ENCODE measurements around the gene GIN1.
"Not testable (repeated sequence)": the region's sequence is repeated elsewhere in the genome, so short reads cannot be mapped to it uniquely, and the experiment has no call there.

GIN1 gene

DNA sequence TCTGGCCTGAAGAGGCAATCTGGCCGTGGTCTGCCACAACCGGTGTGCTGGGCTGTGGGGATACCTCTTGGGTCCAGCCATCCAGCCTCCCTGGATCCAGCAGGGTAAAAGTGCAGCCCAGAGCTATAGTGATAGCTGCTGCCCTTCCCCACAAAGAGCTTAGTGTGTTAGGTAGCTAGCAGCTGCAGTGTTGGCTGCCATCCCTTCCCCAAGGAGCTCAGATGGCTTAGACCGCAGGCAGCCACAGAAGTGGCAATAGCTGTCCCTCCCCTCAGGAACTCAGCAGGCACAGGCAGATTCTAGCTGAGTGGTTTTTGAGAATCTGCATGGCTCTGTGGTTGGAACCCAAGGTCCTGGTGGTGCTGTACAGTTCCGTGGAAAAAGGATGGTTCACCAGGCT, 40.1 kb downstream of the GIN1 start:
- Histone ChIP-seq H3K36me3 (ENCODE audit: control insufficient read depth, insufficient read depth, low read length) (peaks cover 3% of the 10 kb centered on the region), H3K4me1 (ENCODE audit: control insufficient read depth, insufficient read depth, low read length, poor library complexity, severe bottlenecking) (no peaks in the 10 kb centered on the region), H3K9me3 (ENCODE audit: control insufficient read depth, low read length) (peaks cover 18% of the 10 kb centered on the region), H3K27ac (ENCODE audit: low read depth, low read length, severe bottlenecking) (no peak overlapping the region), H3K4me3 (ENCODE audit: extremely low read depth, insufficient read depth, low read length, poor library complexity, severe bottlenecking) (no peak overlapping the region)
- WGBS, 2 experiments (ENCODE audit: insufficient coverage in 2 of 2), result 84 to 90% methylated on average over 4 of the region's 4 CpGs

DNA sequence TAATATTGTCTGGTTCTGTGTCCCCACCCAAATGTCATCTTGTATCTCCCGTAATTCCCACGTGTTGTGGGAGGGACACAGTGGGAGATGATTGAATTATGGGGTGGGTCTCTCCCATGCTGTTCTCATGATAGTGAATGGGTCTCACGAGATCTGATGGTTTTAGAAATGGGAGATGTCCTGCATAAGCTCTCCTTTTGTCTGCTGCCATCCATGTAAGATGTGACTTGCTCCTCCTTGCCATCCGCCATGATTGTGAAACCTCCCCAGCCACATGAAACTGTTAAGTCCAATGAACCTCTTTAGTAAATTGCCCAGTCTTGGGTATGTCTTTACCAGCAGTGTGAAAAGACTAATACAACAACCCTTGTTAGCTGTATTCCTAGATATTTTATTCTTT, 44.5 kb downstream of the GIN1 start:
- Histone ChIP-seq H3K36me3 (ENCODE audit: control insufficient read depth, insufficient read depth, low read length) (no peaks in the 10 kb centered on the region), H3K27ac (ENCODE audit: low read depth, low read length, severe bottlenecking) (no peak overlapping the region), H3K4me3 (ENCODE audit: extremely low read depth, insufficient read depth, low read length, poor library complexity, severe bottlenecking) (no peak overlapping the region), H3K9me3 (ENCODE audit: control insufficient read depth, low read length) (peaks cover 14% of the 10 kb centered on the region), H3K4me1 (ENCODE audit: control insufficient read depth, insufficient read depth, low read length, poor library complexity, severe bottlenecking) (no peaks in the 10 kb centered on the region)
- 89 to 100% methylated on average over 2 to 3 of the region's 4 CpGs for WGBS, 2 experiments (ENCODE audit: insufficient coverage in 2 of 2)

DNA sequence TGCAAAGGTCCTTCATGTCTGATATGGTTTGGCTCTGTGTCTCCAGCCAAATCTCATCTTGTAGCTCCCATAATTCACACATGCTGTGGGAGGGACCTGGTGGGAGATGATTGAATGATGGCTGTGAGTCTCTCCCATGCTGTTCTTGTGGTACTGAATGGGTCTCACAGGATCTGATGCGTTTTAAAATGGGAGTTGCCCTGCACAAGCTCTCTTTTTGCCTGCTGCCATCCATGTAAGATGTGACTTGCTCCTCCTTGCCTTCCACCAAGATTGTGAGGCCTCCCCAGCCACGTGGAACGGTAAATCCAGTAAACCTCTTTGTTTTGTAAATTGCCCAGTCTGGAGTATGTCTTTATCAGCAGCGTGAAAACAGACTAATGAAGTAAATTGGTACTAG, 46.4 kb downstream of the GIN1 start:
- H3K36me3 ChIP-seq (ENCODE audit: control insufficient read depth, insufficient read depth, low read length); H3K9me3 ChIP-seq (ENCODE audit: control insufficient read depth, low read length); H3K4me1 ChIP-seq (ENCODE audit: control insufficient read depth, insufficient read depth, low read length, poor library complexity, severe bottlenecking); H3K4me3 ChIP-seq (ENCODE audit: extremely low read depth, insufficient read depth, low read length, poor library complexity, severe bottlenecking); H3K27ac ChIP-seq (ENCODE audit: low read depth, low read length, severe bottlenecking): not testable (repeated sequence)
- WGBS, 2 experiments (ENCODE audit: insufficient coverage in 2 of 2), result 75 to 83% methylated on average over 4 of the region's 4 CpGs

DNA sequence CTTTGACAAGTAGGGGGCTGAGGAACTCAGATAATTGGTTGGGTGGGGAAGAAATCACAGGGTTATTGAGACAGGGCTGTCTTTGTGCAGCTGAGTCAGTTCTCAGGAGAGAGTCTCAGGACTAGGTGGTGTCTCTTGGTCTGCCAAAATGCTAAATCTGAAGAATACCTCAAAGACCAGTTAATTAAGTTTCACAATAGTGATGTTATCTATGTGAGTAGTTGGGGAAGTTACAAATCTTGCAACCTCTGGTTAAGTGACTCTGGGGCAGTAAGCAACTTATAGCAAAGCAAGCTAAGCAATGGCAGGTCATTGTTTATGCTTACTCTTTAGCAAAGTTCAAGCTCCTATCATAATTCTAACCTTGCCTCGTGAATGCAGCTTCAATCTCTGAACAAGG, 53.6 kb downstream of the GIN1 start:
- WGBS, 2 experiments (ENCODE audit: insufficient coverage in 2 of 2), result 71 to 86% methylated on average over 1 of the region's 1 CpG
- no peaks in the 10 kb centered on the region for H3K4me1 ChIP-seq (ENCODE audit: control insufficient read depth, insufficient read depth, low read length, poor library complexity, severe bottlenecking)
- no peaks in the 10 kb centered on the region for H3K36me3 ChIP-seq (ENCODE audit: control insufficient read depth, insufficient read depth, low read length)
- H3K27ac ChIP-seq (ENCODE audit: low read depth, low read length, severe bottlenecking), result no peak overlapping the region
- H3K4me3 ChIP-seq (ENCODE audit: extremely low read depth, insufficient read depth, low read length, poor library complexity, severe bottlenecking), result no peak overlapping the region
- no peaks in the 10 kb centered on the region for H3K9me3 ChIP-seq (ENCODE audit: control insufficient read depth, low read length)

DNA sequence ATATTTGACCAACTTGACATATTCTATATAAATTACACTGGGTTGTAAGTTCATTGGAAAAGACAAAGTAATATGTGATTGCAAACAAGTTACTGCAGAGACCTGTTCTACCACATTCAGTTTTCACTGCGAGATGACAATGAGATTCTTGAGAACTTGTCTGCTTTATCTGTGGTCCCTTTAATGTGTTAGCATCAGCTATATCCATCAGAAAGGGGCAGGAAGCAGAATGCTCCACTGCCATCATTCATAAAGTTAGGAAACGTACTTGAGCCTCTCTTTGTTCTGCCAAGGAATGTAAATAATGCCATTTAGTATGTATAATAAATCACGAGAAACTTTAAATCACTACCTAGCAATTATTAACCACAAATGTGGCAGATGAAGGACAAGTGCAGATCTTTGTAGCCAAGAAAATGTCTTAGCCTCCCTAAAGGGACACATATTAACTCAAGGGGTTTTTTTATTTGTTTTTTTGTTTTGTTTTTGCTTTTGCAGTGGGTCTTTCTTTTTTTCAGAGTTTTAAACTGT, 59.4 kb downstream of the GIN1 start:
- H3K4me1 ChIP-seq (ENCODE audit: control insufficient read depth, insufficient read depth, low read length, poor library complexity, severe bottlenecking), result peaks cover 3% of the 10 kb centered on the region
- WGBS, 2 experiments (ENCODE audit: insufficient coverage in 2 of 2), result 100% methylated on average over 1 of the region's 3 CpGs; no CpG with 5 or more reads in 1 of the 2 experiments
- peaks cover 5% of the 10 kb centered on the region for H3K9me3 ChIP-seq (ENCODE audit: control insufficient read depth, low read length)
- no peak overlapping the region for H3K27ac ChIP-seq (ENCODE audit: low read depth, low read length, severe bottlenecking)
- no peak overlapping the region for H3K4me3 ChIP-seq (ENCODE audit: extremely low read depth, insufficient read depth, low read length, poor library complexity, severe bottlenecking)
- H3K36me3 ChIP-seq (ENCODE audit: control insufficient read depth, insufficient read depth, low read length), result no peaks in the 10 kb centered on the region

DNA sequence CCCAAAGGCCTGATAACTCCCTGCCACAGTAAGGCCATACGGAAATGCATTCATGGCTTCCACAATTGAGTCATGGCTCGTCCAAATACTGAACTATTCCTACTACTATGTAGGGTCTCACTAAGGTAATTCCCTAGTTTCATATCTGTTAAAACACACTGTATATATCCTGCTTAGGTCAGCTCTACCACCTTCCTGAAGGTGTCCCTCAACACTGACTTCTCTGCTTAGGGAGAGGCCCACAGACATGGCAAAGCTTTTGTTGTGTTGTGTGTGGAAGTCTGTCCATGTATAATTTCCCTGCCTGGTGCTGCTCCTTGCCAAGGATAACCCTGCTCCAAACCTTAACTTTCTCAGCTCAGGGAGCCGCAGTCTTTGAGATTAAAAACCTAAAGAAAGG, 60.4 kb downstream of the GIN1 start:
- Histone ChIP-seq H3K4me3 (ENCODE audit: extremely low read depth, insufficient read depth, low read length, poor library complexity, severe bottlenecking) (no peak overlapping the region), H3K27ac (ENCODE audit: low read depth, low read length, severe bottlenecking) (no peak overlapping the region), H3K4me1 (ENCODE audit: control insufficient read depth, insufficient read depth, low read length, poor library complexity, severe bottlenecking) (peaks cover 3% of the 10 kb centered on the region), H3K36me3 (ENCODE audit: control insufficient read depth, insufficient read depth, low read length) (no peaks in the 10 kb centered on the region), H3K9me3 (ENCODE audit: control insufficient read depth, low read length) (peaks cover 5% of the 10 kb centered on the region)
- WGBS, 2 experiments (ENCODE audit: insufficient coverage in 2 of 2), result 80 to 85% methylated on average over 1 to 2 of the region's 3 CpGs

DNA sequence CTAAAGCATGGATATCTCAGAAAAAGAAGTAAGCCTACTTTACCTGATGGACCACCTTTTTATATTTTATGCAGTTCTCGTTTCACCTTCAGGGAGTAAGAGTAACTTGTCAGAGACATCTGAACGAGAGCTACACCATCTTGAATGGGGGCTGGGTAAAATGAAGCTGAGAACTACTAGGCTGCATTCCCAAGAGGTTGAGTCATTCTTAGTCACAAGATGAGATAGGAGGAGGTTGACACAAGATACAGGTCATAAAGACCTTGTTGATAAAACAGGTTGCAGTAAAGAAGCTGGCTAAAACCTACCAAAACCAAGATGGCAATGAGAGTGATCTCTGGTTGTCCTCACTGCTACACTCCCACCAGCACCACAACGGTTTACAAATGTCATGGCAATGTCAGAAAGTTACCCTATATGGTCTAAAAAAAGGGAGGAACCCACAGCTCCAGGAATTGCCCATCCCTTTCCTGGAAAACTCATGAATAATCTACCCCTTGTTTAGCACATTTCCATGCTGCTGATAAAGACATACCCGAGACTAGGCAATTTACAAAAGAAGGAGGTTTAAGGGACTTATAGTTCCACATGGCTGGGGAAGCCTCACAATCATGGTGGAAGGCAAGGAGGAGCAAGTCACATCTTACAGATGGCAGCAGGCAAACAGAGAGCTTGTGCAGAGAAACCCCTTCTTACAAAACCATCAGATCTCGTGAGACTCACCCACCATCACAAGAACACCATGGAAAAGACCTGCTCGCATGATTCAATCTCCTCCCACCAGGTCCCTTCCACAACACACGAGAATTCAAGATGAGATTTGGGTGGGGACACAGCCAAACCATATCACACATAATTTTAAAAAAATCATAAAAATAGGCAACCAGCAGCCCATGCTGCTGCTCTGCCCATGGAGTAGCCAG, 62.5 kb downstream of the GIN1 start:
- peaks cover 5% of the 10 kb centered on the region for H3K9me3 ChIP-seq (ENCODE audit: control insufficient read depth, low read length)
- H3K36me3 ChIP-seq (ENCODE audit: control insufficient read depth, insufficient read depth, low read length), result no peaks in the 10 kb centered on the region
- peaks cover 3% of the 10 kb centered on the region for H3K4me1 ChIP-seq (ENCODE audit: control insufficient read depth, insufficient read depth, low read length, poor library complexity, severe bottlenecking)
- 82 to 100% methylated on average over 3 of the region's 7 CpGs for WGBS, 2 experiments (ENCODE audit: insufficient coverage in 2 of 2)
- H3K27ac ChIP-seq (ENCODE audit: low read depth, low read length, severe bottlenecking), result peak overlapping the region; percentile 41
- no peak overlapping the region for H3K4me3 ChIP-seq (ENCODE audit: extremely low read depth, insufficient read depth, low read length, poor library complexity, severe bottlenecking)

DNA sequence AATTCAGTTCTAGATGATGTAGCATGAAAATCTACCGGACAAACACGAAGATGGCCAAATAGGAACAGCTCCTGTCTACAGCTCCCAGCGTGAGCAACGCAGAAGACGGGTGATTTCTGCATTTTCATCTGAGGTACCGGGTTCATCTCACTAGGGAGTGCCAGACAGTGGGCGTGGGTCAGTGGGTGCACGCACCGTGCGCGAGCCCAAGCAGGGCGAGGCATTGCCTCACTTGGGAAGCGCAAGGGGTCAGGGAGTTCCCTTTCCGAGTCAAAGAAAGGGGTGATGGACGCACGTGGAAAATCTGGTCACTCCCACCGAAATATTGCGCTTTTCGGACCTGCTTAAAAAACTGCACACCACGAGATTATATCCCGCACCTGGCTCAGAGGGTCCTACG, 73.2 kb downstream of the GIN1 start:
- H3K9me3 ChIP-seq (ENCODE audit: control insufficient read depth, low read length); H3K4me1 ChIP-seq (ENCODE audit: control insufficient read depth, insufficient read depth, low read length, poor library complexity, severe bottlenecking); H3K27ac ChIP-seq (ENCODE audit: low read depth, low read length, severe bottlenecking); H3K36me3 ChIP-seq (ENCODE audit: control insufficient read depth, insufficient read depth, low read length); H3K4me3 ChIP-seq (ENCODE audit: extremely low read depth, insufficient read depth, low read length, poor library complexity, severe bottlenecking): not testable (repeated sequence)
- 93 to 94% methylated on average over 21 to 22 of the region's 22 CpGs for WGBS, 2 experiments (ENCODE audit: insufficient coverage in 2 of 2)

DNA sequence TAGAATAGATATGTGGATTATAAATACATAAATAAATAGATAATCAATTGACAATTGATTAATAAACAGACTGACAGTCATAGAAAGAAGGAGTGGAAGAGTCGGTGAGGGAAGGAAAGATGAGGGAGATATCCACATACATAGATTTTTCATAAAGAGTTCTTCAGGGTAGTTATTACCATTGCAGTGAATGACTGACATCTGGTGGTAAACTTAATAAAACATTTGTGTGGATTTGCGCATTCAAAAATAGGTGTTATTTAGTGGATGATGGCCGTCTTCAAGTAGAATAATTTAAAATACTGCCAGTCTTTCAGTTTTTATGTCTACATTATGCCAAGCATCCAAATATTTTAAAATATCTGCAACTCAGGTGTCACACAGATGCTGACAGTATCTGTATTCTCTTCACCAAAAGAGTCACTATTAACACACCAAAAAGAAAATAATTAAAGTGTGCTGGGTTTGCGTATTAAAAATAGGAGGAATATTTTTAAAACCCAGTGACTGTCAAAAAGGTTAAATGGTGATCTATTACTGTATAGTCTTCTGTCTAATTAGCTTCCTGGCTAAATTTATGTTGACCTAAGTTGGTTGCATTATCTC, 78.8 kb downstream of the GIN1 start:
- no peak overlapping the region for H3K27ac ChIP-seq (ENCODE audit: low read depth, low read length, severe bottlenecking)
- WGBS, 2 experiments (ENCODE audit: insufficient coverage in 2 of 2), result 71% methylated on average over 2 of the region's 4 CpGs; no CpG with 5 or more reads in 1 of the 2 experiments
- H3K9me3 ChIP-seq (ENCODE audit: control insufficient read depth, low read length), result no peaks in the 10 kb centered on the region
- H3K4me3 ChIP-seq (ENCODE audit: extremely low read depth, insufficient read depth, low read length, poor library complexity, severe bottlenecking), result no peak overlapping the region
- H3K36me3 ChIP-seq (ENCODE audit: control insufficient read depth, insufficient read depth, low read length), result no peaks in the 10 kb centered on the region
- no peaks in the 10 kb centered on the region for H3K4me1 ChIP-seq (ENCODE audit: control insufficient read depth, insufficient read depth, low read length, poor library complexity, severe bottlenecking)

DNA sequence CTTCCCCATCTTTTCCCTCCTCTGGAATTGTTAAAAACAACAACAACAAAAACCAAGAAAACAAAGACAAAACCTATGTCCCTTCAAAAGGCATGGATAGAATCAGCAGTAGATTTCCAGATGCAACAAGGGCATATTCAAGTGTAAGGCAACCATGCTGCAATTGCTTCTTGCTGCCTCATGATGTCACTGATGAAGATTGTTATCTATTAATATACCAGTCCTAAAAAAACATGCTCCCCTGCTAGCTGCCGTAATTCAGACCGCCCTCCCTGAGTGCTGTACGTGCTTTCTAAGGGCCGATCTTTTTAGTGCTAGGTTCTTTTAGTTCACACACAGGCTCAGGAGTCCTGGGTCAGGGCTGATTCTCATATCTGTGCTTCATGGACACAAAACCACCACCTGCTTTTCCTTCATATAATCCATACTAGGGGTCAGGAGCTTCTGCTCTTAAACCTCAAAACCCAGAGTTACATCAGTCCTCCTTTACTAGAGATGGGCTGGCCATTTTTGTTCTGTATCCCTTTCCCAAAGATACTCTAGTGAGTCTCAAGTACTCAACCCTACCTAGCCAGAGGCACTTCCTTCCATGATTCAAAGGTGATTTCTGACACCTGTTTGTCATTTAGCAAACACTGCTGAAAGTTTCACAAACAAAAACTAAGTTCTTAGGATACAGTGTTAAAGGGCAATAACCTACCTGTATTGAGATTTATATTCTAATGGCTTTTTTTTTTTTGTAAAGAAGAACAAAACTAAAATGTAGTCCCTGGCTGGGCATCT, 82.1 kb downstream of the GIN1 start:
- H3K4me3 ChIP-seq (ENCODE audit: extremely low read depth, insufficient read depth, low read length, poor library complexity, severe bottlenecking), result no peak overlapping the region
- no peaks in the 10 kb centered on the region for H3K4me1 ChIP-seq (ENCODE audit: control insufficient read depth, insufficient read depth, low read length, poor library complexity, severe bottlenecking)
- H3K9me3 ChIP-seq (ENCODE audit: control insufficient read depth, low read length), result peaks cover 9% of the 10 kb centered on the region
- WGBS, 2 experiments (ENCODE audit: insufficient coverage in 2 of 2), result 84 to 87% methylated on average over 4 of the region's 4 CpGs
- no peak overlapping the region for H3K27ac ChIP-seq (ENCODE audit: low read depth, low read length, severe bottlenecking)
- peaks cover under 1% of the 10 kb centered on the region for H3K36me3 ChIP-seq (ENCODE audit: control insufficient read depth, insufficient read depth, low read length)

Data from mesodermal cell (in vitro differentiated cells).